ENCODE results near the gene CITED1.

The CITED1 gene

GRCh38 chrX:72270316-72270866 lies 35.3 kb downstream of the CITED1 start:
- no peak for DNase-seq (ENCODE audit: low read depth)

- DNase-seq (ENCODE audit: low read depth), result peak; percentile 66
Observed at GRCh38 chrX:72269671-72270251, 36.0 kb downstream of the CITED1 start.

DNA sequence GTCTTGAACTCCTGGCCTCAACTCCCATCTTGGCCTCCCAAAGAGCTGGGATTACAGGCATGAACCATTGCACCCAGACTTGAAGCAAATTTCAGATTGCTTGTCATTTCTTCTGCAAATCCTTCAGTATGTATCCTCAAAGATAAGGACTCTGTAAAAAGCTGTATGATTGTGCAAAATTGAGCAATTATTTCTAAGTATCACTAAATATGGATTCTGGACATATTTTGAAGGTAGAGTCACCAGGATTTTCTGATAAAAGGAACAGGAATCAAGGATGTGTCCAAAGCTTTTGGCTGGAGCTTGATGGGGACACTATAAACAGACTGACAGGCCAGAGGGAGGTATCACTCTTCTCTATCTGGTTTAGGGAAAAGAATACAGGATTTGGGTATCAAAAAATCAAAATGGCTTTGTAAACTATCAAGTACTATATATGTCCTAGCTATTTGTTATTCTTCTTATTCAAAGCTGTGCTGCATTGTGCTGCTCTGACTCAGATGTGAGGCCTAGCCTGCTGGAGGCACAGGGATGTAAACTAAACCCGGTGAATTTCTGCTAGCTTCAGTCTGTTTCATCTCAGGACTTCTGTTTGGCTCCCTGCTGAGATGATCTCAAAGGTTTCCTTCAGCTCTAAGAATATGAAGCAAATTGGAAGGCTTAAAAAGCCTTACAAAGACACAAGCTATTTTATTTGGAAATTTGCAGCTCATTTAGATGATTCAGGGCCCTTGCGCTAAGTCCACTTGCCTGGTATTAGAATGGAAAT lies 36.9 kb downstream of the CITED1 start:
- DNase-seq (ENCODE audit: low read depth), result peak; percentile 92

GRCh38 chrX:72265263-72265662 lies 40.5 kb downstream of the CITED1 start:
- DNase-seq (ENCODE audit: low read depth), result no peak

DNA sequence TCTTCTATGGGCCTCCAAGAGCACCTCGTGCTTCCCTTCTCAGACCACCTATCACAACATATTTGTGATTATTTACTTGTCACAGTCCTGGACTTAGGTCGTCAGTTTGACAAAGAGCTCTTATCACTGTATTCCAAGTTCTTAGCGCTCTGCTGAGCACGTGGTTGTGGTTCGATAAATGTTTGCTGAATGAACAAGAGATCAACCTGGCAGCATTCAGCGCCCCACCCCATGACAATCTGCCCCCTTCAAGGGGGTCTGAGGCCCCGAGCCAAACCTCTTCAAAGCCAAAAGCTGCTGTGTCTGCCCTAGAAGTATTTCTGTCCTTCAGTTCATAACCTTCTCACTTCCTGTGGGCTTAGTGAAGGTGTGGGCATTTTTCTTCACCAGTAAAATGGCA lies 43.6 kb downstream of the CITED1 start:
- no peak for DNase-seq (ENCODE audit: low read depth)

DNA sequence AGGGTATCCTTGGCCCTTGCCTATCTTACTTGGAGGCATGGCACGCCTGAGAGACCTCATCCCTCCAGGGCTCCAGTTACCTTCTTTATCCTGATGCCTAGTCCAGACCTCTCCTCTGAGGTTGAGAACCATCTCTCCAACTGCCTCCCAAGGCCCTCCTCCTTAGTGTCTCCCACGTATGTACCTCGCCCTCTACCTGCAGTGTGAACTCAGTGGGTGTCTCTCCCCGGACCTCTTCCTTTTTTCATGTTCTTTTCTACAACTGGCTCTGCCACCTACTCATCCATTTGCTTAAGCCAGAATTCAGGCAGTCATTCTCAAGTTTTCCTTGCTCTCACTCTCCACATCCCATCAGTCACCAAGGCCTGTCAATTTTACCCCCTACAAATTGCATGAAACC lies 45.3 kb downstream of the CITED1 start:
- DNase-seq (ENCODE audit: low read depth), result no peak

DNA sequence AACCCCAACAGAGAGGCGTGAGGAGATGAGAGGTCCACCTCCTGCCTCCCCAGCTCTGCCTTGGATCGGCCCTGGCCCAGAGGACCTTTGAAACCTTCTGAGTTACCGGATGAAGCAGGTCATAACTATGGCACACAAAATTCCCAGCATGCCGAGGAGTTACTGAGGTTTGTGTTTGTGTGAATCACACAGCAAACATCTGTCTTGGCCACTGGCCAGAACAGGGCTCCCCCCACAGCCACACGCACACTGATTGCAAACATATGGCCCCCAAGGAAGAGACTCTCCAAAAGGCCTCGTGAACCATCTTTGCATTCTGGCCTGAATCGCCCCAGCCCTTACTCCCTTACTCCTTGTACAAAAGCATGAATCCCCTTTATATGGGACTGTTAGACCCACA lies 47.5 kb downstream of the CITED1 start:
- peak; percentile 85 for DNase-seq (ENCODE audit: low read depth)

- no peak for DNase-seq (ENCODE audit: low read depth)
Observed at GRCh38 chrX:72255864-72256263, 49.9 kb downstream of the CITED1 start.

- DNase-seq (ENCODE audit: low read depth), result no peak
Observed at GRCh38 chrX:72255445-72255844, 50.3 kb downstream of the CITED1 start.

- DNase-seq (ENCODE audit: low read depth), result no peak
Observed at GRCh38 chrX:72254816-72255215, 50.9 kb downstream of the CITED1 start.

DNA sequence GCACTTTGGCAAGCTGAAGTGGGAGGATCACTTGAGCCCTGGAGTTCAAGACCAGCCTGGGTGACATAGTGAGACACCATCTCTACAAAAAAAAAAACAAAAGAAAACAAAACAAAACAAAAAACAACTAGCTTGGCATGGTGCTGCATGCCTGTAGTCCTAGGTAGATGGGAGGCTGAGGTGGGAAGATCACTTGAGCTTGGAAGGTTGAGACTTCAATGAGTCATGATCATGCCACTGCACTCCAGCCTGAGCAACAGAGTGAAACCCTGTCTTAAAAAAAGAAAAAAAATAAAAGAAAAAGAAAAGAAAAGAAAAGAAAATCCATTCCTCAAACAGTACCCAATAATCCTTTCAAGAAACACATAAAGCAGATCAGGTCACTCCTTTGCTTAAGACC lies 52.0 kb downstream of the CITED1 start:
- no peak for DNase-seq (ENCODE audit: low read depth)
